Measurements from ENCODE around the gene CLDN7. TPM values are rescaled to one million over a fixed set of nuclear protein-coding genes. Genes with fewer than 3 reads are reported as not detected.

Gene CLDN7
- total RNA-seq, 1 experiment from 2014 or later = 147 TPM

- Histone ChIP-seq H3K9ac (ENCODE audit: low read length) (no peak overlapping the region), H4K20me1 (ENCODE audit: low read length) (0 out of 2 replicates have a peak, but pooled peaks cover 2% of the 10 kb centered on the region), H3K79me2 (ENCODE audit: low read length) (peaks cover 60% of the 10 kb centered on the region), H3K27me3 (ENCODE audit: low read length) (no peaks in the 10 kb centered on the region), H3K4me3 (ENCODE audit: low read length) (0 out of 2 replicates have a peak overlapping the region, but pooled peaks have one; percentile 92), H3K27ac (ENCODE audit: low read length) (no peak overlapping the region), H3K9me3 (ENCODE audit: low read length) (no peaks in the 10 kb centered on the region), H3K4me1 (ENCODE audit: insufficient read depth, low read length) (peaks cover 27% of the 10 kb centered on the region), H3K4me2 (ENCODE audit: low read length) (peak overlapping the region; percentile 95; the same call in 1 of the 2 replicates), H2AFZ (ENCODE audit: low read length) (no peak overlapping the region), H3K36me3 (ENCODE audit: low read depth, low read length) (peaks cover 6% of the 10 kb centered on the region; the same call in 1 of the 2 replicates), H3F3A (ENCODE audit: low read length, unreplicated experiment) (no peaks in the 10 kb centered on the region), H3K9me2 (replicated peaks; ENCODE audit: low read length) (no peaks in the 10 kb centered on the region)
- ATAC-seq (no peak), DNase-seq (no peak)
- intact Hi-C loops (cut with micrococcal nuclease) = no loop called here
- BruUV-seq (replicated peaks) = no TSS peak
- no peak for TF ChIP-seq EZH2 (IDR thresholded peaks at IDR 0.05; ENCODE audit: low read length, unreplicated experiment)
- TF ChIP-seq, protein P1, sequence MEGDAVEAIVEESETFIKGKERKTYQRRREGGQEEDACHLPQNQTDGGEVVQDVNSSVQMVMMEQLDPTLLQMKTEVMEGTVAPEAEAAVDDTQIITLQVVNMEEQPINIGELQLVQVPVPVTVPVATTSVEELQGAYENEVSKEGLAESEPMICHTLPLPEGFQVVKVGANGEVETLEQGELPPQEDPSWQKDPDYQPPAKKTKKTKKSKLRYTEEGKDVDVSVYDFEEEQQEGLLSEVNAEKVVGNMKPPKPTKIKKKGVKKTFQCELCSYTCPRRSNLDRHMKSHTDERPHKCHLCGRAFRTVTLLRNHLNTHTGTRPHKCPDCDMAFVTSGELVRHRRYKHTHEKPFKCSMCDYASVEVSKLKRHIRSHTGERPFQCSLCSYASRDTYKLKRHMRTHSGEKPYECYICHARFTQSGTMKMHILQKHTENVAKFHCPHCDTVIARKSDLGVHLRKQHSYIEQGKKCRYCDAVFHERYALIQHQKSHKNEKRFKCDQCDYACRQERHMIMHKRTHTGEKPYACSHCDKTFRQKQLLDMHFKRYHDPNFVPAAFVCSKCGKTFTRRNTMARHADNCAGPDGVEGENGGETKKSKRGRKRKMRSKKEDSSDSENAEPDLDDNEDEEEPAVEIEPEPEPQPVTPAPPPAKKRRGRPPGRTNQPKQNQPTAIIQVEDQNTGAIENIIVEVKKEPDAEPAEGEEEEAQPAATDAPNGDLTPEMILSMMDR (conservative IDR thresholded peaks at IDR 0.05; ENCODE audit: low read depth, low read length) = no peak
- TF ChIP-seq EZH2phosphoT487 (IDR thresholded peaks at IDR 0.05; ENCODE audit: borderline replicate concordance, low read length) = no peak
- POLR2A ChIA-PET (ENCODE audit: unreplicated experiment) = no interaction called here
- CTCF ChIA-PET = no interaction called here
Observed at GRCh38 chr17:7254511-7254910, 7.8 kb downstream of the CLDN7 start.

- H3K4me3 ChIP-seq (ENCODE audit: low read length) = peak overlapping the region; percentile 92
- peaks cover 3% of the 10 kb centered on the region; the same call in 1 of the 2 replicates for H3K36me3 ChIP-seq (ENCODE audit: low read depth, low read length)
- TF ChIP-seq EZH2 (IDR thresholded peaks at IDR 0.05; ENCODE audit: low read length, unreplicated experiment) (no peak), EZH2phosphoT487 (IDR thresholded peaks at IDR 0.05; ENCODE audit: borderline replicate concordance, low read length) (no peak)
- TF ChIP-seq, protein P1 (conservative IDR thresholded peaks at IDR 0.05; ENCODE audit: low read depth, low read length) = no peak
- no peak for ATAC-seq
- H3K4me2 ChIP-seq (ENCODE audit: low read length) = peak overlapping the region; percentile 95
- H3K9me2 ChIP-seq (replicated peaks; ENCODE audit: low read length) = no peaks in the 10 kb centered on the region
- peak overlapping the region; percentile 96 for H3K9ac ChIP-seq (ENCODE audit: low read length)
- no peaks in the 10 kb centered on the region for H3K9me3 ChIP-seq (ENCODE audit: low read length)
- ChIA-PET CTCF (no interaction called here), POLR2A (ENCODE audit: unreplicated experiment) (no interaction called here)
- no peak for DNase-seq
- peaks cover 62% of the 10 kb centered on the region for H3K79me2 ChIP-seq (ENCODE audit: low read length)
- BruUV-seq (replicated peaks) = no TSS peak
- intact Hi-C loops (cut with micrococcal nuclease) = loop anchor here (2.0 kb wide), 1 partner anchor 28 kb away; the partner anchor contains the start of gene SLC2A4
- H4K20me1 ChIP-seq (ENCODE audit: low read length) = 0 out of 2 replicates have a peak, but pooled peaks cover 5% of the 10 kb centered on the region
- H3K27ac ChIP-seq (ENCODE audit: low read length) = peak overlapping the region; percentile 96; the same call in 1 of the 2 replicates
- no peaks in the 10 kb centered on the region for H3F3A ChIP-seq (ENCODE audit: low read length, unreplicated experiment)
- H3K4me1 ChIP-seq (ENCODE audit: insufficient read depth, low read length) = peaks cover 21% of the 10 kb centered on the region
- H3K27me3 ChIP-seq (ENCODE audit: low read length) = no peaks in the 10 kb centered on the region
- H2AFZ ChIP-seq (ENCODE audit: low read length) = no peak overlapping the region
Observed at GRCh38 chr17:7253082-7253481, 9.2 kb downstream of the CLDN7 start.
